ENCODE results near the gene BNIP3.
"Not testable (repeated sequence)": the region's sequence is repeated elsewhere in the genome, so short reads cannot be mapped to it uniquely, and the experiment has no call there.

BNIP3 gene

DNA sequence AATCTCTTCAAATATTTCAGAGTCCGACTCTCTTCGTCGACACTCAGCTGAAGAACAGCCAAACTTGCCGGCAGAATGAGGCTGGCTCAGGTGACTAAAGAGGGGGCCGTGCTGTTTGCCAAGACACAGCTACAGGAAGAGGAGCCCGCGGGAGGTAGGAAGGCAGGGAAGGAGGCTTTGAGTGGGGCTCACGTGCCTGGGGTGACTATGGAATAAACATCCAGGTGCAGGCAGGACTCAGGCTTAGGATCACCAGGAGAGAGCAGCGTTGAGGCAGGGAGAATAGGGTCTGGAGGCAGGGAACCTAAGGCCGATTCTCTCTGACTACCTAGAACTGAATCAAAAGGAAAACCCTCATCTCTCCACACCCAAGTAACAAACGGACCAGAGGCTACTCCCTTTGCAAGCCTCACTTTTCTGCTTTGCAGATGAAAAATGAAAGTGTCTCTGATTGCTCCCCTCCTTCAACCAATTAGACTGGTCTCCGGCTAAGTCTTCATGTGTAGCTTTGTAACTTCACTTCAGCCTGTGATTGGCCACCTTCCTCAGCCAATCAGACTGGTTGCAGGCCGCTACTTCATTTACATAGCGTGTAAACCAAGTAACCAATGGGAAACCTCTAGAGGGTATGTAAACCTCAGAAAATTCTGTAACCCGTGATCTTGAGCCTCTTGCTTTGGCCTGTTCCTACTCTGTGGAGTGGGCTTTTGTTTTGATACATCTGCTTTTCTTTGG lies 19.7 kb upstream of the BNIP3 start:
- no peak for DNase-seq

DNA sequence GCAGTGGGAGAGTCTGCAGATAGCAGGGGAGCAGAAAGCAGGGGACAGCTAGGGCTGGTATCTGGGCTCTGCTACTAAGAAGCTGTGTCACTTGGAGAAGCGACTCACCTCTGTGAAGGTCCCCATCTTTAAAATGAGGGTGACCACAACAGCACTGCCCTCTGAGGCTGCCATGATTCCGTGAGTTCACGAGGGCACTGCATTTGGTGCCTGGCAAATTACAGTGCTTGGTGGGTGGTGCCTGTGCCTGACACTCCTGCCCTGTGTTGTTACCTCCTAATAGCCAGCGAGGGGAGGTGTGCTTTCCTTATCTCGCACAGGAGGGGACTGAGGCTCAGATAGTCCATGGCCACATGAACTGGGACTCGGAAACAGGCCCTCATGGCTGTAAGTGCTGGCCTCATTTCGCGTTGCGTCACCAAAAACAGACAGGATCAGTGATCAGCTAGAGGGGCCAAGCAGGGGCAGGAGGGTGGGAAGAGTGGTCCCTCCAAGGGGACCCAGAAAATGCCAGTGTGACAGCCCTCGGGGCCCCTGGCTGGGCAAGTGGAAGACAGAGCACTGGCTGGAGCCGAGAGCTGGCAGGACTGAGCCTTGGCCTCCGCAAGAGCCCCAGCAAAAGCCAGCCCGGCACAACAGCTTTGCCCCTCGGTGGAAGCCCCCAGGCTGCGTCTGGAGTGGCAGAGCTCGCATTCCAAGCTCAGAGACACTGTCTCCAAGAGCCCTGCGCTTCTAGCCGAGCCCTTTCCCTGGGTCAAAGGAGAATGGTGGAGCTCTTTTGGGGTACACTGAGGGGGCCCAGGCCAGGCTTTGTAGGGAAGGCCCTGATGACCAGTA lies 17.3 kb upstream of the BNIP3 start:
- DNase-seq: no peak

DNA sequence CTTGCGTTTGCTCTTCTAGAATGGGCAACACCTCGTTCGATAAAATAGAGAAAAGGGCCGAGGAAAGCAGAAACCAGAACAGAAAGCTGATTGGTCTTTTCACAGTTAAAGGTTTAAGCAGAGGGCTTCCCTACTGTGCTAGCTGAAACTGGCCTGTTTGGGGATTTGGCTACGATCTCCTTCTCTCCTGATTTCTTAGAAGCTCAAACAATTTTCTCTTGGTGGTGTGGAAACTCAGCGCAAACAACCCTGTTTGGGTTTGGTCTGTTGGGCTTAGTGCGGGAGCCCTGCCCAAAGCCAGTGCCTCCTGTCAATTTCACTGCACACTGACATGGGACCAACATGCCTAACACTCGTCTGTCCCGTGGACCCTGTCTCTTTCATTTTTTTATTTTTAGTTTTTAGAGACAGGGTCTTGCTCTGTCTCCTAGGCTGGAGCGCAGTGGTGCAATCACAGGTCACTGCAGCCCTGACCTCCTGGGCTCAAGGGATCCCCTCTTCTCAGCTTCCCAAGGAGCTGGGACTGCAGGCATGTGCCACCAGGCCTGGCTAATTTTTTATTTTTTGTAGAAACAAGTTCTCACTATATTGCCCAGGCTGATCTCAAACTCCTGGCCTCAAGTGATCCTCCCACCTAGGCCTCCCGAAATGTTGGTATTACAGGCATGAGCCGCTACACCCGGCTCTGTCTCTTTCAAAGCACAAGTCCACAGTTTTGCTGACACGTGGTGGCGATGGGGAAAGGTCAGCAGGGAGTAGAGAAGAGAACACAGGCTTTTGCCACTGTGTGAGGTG lies 16.5 kb upstream of the BNIP3 start:
- DNase-seq: no peak

DNA sequence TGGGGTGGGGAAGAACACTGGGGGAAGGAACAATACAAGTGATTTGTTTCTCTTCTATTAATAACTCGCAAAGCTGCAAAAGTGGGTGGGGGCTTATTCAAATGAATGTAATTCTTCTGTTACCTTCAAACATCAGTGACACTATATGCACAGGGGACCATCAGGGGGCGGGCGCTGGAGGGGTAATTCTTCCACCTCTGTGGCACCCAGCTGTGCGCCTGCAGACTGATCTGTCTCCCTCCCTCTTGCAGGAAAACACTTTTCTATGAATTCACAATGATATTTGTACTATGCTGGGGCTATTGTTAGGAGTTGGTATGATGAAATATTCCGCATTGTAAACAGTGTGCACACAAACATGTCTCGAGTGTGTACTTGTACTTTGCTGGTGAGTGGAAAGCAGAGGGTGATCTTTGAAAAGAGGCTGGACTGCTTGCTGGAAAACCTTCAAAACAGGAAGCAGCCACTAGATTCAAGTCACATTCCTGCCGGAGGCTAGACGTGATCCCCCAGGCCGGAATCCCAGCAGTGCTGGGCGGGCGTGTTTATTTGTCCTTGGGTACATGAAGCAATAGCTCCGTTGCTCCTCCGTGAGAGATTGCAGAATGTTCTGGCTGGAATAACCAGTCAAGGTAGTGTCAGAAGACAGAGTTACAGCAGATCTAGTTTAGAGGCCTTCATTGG lies 15.8 kb upstream of the BNIP3 start:
- no peak for DNase-seq

DNA sequence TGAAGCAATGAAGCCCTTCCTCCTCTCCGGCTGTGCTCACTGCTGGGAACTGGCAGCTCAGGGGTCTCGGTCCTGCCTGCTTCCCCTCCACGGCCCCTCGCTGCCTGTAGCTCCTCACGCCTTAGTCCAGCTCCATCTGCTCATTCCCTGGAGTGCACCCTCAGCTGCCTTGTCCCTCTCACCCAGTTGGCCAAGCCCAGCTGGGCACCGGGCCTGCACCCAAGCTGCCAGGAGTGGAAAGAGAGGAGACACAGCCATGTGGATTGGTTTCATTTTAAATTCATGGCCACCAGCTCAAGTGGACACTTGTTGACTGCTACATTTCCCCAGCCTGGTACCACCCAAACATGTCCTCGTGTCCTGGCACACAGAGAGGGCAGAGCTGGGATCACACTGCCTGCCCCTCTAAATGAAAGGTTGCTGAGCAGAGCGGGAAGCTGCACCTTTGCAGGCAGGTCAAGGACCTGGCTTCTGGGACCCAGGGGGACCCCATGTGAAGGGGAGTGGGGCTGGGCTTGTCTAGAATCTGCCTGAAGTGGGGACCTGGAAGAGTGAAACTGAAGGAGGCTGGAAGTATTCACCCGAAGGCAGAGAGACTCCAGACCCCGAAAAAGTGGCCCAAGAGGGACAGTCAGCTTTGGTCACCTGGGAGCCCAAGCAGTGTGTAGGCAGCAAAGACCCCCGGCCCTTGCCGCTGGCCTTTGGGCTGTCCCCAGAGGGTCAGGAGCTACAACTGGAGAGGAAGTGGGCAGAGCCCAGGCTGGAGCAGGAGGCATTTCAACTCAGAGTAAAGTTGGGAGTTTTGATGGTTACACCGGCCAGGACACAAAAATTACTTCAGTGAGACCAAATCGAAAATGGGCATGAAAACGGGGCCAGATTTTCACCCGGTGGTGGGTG lies 15.0 kb upstream of the BNIP3 start:
- DNase-seq: no peak

DNA sequence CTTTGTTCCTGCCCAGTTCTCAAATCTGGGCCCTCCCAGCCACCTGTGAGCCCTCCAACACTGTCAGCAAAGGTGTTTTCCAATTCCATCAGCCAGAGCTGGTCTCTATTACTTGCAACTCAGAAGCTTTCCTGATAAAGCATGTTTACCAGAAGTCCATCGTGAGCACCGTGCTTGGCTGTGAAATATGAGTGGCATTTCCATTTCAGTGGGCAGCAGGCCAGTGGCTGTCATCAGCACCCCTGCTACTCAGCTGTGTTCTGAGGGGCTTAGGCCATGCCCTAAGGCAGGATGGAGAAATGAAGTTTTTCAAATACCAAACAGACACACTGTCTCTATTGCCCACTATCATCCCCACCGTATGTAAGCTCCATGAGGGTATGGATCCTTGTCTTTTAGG lies 12.7 kb upstream of the BNIP3 start:
- DNase-seq: no peak

DNA sequence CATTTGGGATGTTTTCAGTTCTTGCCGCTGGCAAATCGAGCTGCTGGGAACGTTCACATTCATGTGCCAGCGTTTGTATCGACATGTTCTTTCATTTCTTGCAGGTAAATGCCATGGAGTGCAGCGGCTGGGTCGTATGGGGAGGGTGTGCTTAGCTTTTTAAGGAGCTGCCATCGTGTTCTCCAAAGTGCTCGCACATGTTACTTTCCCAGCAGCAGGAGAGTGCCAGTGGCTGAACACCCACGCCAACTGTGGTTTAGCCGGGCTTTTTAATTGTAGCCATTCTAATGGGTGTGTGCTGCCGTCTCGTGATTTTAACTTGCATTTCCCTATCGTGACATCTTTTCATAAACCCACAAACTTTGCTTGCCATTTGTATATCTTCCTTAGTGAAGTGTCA lies 11.6 kb upstream of the BNIP3 start:
- DNase-seq: no peak

DNA sequence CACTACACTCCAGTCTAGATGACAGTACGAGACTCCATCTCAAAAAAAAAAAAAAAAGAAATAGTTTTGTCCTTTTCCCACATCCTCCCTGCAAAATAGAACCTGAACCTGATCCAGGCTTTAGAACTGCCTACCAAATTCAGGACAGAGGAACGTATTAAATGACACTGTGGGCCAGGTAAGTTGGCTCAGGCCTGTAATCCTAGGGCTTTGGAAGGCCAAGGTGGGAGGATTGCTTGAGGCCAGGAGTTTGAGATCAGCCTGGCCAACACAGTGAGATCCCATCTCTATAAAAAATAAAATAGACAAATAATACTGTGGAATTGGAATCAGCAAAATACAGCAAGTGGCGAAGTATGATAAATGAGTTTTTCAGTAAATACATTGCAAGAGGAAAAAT lies 10.0 kb upstream of the BNIP3 start:
- DNase-seq: no peak

DNA sequence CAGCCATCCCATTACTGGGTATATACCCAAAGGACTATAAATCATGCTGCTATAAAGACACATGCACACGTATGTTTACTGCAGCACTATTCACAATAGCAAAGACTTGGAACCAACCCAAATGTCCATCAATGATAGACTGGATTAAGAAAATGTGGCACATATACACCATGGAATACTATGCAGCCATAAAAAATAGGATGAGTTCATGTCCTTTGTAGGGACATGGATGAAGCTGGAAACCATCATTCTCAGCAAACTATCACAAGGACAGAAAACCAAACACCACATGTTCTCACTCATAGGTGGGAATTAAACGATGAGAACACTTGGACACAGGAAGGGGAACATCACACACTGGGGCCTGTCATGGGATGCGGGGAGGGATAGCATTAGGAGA lies 6.1 kb upstream of the BNIP3 start:
- not testable (repeated sequence) for DNase-seq

DNA sequence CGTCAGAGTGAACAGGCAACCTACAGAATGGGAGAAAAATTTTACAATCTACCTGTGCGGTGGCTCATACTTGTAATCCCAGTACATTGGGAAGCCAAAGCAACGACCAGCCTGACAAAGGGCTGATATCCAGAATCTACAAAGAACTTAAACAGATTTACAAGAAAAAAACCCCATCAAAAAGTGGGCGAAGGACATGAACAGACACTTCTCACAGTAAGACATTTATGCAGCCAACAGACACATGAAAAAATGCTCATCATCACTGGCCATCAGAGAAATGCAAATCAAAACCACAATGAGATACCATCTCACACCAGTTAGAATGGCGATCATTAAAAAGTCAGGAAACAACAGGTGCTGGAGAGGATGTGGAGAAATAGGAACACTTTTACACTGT lies 5.6 kb upstream of the BNIP3 start:
- DNase-seq: not testable (repeated sequence)

DNA sequence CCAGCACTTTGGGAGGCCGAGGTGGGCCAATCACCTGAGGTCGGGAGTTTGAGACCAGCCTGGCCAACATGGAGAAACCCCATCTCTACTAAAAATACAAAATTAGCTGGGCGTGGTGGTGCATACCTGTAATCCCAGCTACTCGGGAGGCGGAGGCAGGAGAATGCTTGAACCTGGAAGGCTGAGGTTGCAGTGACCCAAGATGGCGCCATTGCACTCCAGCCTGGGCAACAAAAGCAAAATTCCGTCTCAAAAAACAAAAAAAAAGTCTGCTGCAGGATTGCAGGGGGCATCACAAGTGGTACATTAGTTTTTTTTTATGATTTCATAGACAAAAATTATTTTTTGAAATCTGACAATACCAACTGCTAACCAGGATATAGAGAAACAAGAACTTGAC lies 5.1 kb upstream of the BNIP3 start:
- DNase-seq: not testable (repeated sequence)

DNA sequence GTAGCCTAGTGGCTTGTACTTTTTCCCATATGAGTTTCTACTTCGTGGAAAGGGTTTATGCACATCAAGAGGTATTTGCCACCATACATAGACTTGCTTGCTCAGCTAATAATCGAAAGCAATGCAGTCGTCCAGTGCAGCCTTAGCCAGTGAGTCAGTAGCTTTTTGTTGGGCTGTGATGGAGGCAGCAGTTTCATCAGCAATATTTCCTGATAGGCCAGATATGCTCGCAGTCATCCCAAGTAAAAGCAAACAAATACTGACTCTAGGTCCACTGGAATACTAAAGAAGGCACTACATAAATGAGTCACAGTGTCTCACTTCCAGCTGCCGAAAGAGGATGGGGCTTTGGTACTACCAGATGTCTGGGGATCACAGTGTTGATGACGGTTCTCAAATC lies 2.1 kb upstream of the BNIP3 start:
- no peak for DNase-seq

DNA sequence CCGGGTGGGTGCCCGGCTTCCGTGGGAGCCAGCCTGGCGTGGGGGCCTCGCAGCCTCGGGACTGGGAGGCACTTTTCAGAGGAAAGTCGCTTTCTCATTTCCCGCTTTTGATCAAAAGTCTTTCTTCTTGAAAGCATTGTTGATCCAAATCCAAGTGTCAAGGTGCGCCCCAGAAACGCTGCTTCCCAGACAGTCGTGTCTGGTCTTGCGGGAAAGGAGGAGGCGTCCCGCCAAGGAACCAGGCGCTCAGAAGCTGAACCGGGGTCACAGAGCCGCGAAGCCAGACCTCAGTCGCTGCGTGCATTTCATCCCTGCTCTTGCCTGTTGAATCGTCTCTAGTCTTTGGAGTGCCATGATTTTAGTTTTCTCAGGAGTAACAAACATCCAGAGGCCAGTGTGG lies 1.1 kb upstream of the BNIP3 start:
- no peak for DNase-seq

DNA sequence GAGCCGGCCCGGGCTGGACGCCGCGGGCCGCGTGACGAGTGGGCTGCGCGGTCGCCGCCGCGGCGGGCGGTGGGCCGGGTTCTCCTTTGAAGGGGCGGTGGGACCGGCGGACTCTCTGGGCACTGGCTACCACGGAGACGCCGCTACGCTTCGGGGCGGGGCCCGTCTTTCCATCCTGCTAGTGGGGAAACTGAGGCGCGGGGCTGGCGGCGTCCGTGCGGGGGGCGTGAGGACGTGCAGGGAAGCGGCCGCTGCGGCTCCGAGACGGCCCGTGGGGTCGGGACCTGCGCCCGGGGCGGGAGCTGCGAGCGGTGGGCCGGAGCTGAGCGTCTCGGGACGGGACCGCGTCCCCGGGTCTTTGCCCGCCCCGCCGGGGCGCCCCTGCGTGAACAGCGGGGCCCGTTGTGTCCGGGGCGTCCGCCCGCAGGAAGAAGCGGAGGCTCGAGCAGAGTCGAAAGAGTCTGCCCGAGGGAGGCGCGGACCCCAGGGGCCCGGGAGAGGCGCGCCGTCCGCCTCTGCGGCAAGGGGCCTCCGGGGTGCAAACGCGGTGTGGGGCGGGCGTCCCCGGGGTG lies 548 bp upstream of the BNIP3 start:
- DNase-seq: no peak

DNA sequence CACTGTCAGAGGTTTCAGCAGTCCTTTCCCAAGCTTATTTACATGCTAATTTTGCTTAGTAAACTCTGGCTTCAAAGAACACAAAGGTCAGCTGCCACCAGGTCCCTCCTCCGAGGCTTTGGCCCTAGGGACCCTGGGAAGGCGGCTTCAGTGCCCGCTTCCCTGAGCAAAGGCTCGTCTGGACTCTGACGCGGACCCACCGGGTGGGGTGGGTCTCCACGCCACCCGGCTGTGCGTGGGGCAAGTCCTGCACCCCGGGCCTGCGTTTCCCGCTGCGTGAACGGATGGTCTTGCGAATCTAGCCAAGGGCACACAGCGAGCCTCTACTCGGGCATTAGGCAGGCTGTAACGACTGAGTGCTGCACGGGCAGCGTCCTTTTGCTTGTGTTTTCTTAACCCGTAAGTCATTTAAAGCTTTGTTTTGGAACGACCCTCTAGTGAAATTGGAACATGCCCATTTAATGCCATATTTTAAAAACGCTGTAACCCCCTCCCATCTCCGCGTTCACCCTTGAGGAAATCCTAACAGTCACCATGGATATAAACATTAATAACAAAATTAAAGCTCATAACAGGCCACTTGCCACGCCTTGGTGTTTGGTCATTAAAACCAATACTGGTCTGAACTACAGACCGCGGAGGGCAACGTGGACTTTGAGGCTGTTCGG lies 828 bp downstream of the BNIP3 start:
- DNase-seq: no peak

DNA sequence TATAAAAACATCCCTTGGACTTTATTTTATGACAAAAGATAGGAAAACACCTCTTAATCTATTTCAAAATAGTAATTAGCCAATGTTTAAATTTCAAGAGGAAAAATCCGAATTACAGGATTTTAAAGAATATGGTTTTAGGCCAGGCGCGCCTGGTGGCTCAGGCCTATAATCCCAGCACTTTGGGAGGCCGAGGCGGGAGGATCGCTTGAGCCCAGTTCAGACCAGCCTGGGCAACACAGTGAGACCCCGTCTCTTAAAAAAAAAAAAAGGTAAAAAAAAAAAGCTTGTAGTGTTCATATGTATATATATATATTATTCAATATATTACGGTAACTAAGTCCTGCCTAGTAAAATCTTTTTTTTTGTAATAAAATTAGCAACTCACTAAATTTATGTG lies 1.4 kb downstream of the BNIP3 start:
- no peak for DNase-seq

DNA sequence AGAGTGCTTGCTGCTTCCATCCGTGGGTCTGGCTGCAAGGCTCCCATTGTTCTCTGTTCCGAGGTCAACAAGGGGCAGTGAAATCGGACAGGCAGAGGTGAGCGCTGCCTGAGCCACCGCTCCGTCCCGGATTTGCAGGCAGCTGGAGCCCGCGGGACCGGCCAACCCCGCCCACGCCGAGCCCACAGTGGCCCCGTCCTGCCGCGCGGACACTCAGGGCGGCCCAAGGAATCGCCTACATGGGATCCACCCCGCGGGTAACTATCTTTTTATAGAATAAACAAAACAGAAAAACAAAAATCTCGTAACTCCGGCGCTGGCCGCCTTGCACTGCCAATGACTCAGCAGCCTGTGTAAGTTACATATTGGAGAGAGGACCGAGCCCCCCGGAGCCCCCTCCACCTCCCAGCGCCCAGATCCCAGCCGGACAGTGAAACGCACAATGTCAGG lies 1.9 kb downstream of the BNIP3 start:
- DNase-seq: no peak

DNA sequence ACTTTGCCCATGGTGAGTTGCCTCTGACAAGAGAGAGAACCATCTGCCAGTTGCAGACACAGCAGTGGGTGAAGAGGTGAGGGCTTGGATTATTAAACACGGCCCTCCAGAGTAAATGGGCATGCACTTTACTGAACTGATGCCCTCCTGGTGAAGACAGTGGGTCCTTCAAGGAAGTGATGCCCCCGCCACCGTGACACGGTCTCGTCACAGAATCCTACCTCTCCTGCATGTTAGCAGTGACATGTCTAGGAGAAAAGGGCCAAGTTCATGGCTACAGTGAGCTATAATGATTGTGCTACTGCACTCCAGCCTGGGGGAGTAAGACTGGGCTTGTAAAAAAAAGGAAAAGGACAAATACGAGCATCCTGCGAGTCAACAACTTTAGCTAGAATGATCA lies 2.4 kb downstream of the BNIP3 start:
- no peak for DNase-seq

DNA sequence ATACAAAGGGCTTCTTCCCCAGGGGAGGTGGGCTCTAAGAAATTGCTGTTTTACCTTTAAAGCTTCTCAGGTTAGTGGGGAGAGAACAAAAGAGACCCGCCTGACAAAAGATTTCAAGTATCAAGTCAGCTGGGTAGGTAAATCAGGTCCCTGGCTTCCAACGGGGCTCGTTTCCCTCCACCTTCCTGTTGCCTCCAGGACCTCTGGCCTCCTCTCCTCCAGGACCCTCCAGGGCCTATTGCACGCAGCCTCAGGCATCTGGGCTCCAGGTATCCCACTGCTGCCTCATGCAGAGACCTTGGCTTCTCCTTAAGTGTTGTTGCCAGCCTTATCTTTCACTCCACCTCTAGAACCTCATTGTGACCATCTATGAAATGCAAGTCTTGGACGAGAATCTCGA lies 2.9 kb downstream of the BNIP3 start:
- DNase-seq: no peak

DNA sequence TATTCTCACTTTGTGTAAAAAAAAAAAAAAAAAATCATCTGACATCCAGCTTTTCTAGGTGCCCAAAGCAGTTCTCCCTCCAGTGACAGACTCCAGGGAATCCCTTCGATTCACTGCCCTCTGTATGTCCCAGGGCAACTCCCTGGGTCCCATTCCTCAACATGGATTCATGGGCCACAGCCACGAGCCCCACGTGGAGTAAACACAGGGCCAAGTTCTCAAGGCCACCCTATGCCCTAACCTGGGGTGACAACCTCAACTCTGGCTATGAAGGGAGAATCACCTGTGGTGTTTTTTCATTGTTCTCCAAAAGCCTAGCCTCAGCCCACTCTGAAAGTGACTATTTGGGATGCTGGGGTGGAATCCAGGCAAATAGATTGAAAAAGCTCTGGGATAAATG lies 3.4 kb downstream of the BNIP3 start:
- no peak for DNase-seq

All from NK-92 treated with Interleukin-12 subunit alpha and Interleukin-12 subunit beta, amount 100 ng/mL, for 24 hours (cell line).